ENCODE data around the gene TRPC4.

TRPC4 gene

GRCh38 chr13:37869756-37870488 is at the start of gene TRPC4:
TSS of gene TRPC4 (minus strand) at chr13:37869772. CDS start at chr13:37783333, 86,439 bp downstream.
- DNase-seq = no peak

- DNase-seq = no peak
Measured at GRCh38 chr13:37918751-37919150, 49.2 kb upstream of the TRPC4 start.

DNA sequence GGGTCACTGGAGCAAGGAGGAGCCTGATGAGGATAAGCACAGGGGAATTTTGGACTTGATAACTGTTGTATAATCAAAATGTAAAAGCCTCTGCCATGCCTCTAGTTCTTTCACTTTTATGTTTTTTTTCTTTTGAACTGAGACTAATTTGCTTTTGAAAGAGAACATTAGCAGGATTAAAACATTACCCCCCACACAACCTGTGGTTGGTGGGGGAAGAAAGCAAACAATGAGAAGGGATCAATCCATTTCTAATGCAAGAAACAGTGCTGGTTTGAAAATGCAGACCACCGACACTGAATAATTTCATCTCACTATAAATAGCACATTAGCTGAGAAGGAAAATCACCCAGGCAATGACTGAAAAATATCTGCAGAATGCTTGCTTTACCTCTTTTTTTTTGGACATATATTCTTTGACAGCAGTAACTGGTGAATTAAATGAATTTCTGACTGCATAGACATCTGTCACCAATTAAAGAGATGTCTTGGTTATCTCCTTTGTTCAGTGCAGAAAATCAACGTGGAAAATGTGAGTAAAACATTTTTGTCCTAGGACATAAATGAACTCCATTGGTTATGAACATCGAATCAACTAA is 48.6 kb upstream of the TRPC4 start:
- no peak for DNase-seq

DNA sequence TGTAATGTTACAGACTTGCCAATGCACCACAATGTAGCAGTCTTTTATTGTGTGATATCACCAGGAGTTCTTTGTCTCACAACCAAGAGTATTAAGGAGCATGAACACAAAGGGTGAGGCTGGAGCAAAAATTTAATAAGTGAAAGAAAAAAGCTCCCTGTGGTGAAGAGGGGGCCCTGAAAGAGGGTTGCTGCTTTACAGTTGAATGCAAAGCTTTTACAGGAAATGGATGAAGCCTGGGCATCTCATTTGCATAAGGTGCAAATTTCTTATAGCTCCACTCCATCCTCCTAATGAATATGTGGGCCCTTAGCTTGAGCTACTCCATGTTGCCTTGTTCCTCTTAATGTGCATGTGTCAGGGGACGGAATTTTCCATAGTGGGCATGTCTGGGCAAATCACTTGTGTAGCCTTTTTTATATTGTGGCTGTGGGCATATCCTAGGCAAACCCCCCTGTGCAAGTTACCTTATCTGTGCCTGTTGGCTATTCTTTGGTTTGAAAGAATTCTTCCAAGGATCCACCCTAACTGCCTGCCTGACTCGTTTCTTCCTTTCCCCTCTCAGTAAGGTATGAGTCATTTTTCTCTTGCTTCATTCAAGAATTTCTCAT is 45.3 kb upstream of the TRPC4 start:
- no peak for DNase-seq

GRCh38 chr13:37910790-37911189 is 41.2 kb upstream of the TRPC4 start:
- no peak for DNase-seq

- DNase-seq = no peak
Measured at GRCh38 chr13:37906880-37907279, 37.3 kb upstream of the TRPC4 start.

- no peak for DNase-seq
Measured at GRCh38 chr13:37905736-37906135, 36.2 kb upstream of the TRPC4 start.

DNA sequence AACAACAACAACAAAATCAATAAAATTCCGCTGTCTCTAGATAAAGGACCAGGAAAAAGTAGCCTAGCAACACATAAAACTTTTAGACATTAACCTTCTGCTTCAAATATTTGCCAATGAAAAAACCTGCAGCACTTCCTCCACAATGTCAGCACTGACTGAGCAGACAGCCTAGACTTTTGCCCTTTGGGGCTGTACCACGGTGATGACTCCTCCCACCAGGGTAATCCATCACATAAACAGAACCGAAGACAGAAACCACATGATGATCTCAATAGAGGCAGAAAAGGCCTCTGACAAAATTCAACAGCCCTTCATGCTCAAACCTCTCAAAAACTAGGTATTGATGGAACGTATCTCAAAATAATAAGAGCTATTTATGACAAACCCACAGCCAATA is 30.2 kb upstream of the TRPC4 start:
- DNase-seq = no peak

- no peak for DNase-seq
Measured at GRCh38 chr13:37893321-37893720, 23.7 kb upstream of the TRPC4 start.

DNA sequence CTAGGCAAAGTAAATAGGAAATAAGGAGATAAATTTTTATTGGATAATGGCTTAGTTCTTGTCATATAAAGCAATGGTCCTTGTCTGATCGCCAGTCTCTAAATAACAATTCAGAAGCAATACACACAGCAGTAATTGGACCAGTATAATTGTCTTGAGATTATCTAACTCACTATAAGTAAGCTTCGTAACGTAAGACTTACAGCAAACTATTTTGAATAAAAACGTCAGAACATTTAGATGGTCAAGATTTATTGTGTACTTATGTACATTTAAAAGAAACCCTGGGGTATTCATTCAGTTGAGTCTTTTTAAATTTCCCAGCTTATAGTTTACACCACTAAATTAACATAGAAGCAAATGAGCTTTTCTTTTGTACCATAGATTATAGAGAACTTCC is 20.2 kb upstream of the TRPC4 start:
- no peak for DNase-seq

GRCh38 chr13:37889102-37889501 is 19.5 kb upstream of the TRPC4 start:
- DNase-seq = no peak

GRCh38 chr13:37886879-37887278 is 17.3 kb upstream of the TRPC4 start:
- no peak for DNase-seq

- no peak for DNase-seq
Measured at GRCh38 chr13:37884674-37885073, 15.1 kb upstream of the TRPC4 start.

DNA sequence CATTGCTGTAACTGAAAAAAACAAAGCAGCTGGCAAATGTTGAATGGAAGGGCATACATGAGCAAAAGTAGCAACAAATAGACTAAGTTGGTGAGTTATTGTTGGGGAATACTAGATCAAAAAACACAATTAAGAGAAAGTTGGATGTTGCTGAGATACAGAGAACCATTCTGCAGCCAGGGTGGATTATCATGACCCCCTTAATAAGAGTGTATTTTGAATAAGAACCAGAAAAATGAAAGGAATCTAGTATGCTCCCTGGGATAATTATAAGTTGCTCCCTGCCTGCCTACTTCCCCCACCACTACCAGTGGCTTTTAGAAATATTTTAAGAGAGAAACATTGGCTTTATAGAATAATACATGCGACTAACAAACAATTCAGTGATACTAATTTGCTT is 14.5 kb upstream of the TRPC4 start:
- no peak for DNase-seq

GRCh38 chr13:37878921-37879320 is 9.3 kb upstream of the TRPC4 start:
- DNase-seq = no peak

- no peak for DNase-seq
Measured at GRCh38 chr13:37878496-37878895, 8.9 kb upstream of the TRPC4 start.

GRCh38 chr13:37870895-37871550 is 1.5 kb upstream of the TRPC4 start:
- no peak for DNase-seq

DNA sequence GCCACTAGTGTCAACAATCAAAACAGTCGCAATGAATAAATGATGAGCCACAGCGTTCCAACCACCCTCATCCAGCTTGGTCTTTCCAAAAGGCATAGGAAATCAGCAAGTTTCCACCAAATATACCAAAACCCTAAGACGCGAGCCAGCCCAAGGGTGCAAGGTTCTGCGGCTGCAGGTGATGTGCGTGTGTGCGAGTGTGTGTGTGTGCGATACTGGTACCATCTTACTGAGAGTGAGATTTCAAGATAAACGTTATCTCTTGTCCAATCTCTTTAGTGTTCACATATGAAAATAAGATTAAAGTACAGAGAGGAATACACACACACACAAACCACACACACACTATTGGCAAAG is 895 bp upstream of the TRPC4 start:
- DNase-seq = no peak

DNA sequence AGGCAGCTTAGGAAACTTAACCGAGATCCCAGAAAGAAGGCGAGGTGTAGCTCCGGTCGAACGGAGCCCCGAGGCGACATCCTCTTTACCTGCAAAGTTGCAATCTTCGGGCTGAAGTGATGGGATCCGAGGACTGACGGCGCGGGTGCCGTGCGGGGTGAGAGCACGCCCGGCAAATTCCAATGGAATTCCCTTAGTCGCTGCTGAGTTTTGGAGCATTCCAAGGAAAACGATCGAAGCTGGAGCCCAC is 141 bp downstream of the TRPC4 start:
- no peak for DNase-seq

DNA sequence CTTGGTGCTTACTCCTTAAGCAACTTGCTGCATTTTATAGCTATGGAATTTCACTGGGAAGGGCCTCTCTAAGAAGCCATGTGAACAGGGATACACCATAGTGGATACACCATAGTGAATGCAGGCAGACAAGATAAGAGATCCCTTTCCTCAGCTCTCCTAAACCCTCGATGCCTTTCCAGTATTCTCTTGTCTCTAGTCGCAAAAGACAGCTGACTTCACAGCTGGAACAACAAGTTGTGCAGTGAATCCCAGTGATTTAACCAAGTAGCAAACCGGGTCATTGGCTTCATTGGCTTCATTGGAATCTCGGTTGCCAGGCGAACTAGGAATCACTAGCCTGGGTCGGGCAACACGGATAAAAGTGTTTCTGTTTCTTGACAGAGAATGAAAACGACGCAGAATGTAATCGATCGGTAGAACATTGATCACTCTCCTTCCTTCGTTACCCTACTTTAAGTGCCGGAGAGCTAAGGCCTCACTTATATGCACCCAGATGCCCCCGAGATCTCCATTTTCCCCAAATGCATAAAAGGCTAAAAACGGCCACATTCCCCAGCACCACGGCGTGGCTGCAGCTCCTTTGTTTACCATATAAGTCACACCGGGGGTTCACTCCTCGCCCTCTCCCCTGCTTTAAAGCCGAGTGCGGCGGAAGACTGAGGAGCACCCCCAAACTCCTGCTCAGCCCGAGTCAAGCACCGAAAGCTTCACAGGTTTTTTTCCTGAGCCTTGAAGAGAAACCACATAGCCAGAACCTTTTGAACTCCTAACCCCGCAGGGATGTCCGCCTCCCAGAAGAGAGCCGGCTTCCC is 674 bp downstream of the TRPC4 start:
- DNase-seq = no peak

- no peak for DNase-seq
Measured at GRCh38 chr13:37863708-37864107, 5.9 kb downstream of the TRPC4 start.

DNA sequence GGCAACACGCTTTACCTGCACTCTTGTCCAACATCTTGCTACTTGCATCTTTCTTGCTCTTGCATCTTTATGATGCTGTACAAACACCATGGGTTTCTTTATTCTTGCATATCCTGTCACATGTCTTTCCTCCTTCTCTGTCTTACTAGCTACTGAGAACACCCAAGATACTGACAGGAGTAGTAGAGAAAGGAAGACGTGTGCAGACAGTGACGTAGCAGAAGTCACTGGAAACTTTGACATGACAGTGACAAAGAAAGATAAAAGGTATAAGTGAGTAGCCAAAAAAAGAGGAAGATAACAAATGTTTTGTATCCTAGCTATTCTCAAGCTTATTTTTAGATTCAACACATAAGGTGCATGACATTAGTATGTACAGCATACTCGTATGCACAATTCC is 34.2 kb downstream of the TRPC4 start:
- DNase-seq = no peak

- no peak for DNase-seq
Measured at GRCh38 chr13:37833411-37833810, 36.2 kb downstream of the TRPC4 start.

DNA sequence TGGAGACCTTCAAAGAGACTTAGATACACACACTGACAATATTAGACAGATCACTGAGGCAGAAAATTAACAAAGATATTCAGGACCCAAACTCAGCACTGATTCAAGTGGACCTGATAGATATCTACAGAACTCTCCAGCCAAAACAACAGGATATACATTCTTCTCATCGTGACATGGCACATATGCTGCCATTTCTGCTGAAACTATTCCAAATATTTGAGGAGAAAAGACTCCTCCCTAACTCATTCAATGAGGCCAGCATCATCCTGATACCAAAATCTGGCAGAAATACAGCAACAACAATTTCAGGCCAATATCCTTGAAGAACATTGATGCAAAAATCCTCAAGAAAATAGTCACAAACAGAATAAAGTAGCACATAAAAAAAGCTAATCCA is 53.3 kb downstream of the TRPC4 start:
- no peak for DNase-seq
